HG03060 (cell line): ENCODE results near the gene LRCH1.

Source experiments
- ATAC-seq: cut with Tn5 transposase; IDR thresholded peaks from one replicate; pipeline ENCODE4 v1.9.1; 2021; ENCODE audit warnings: low read depth, moderate number of reproducible peaks; ENCODE audit not compliant: unreplicated experiment

LRCH1 gene

DNA sequence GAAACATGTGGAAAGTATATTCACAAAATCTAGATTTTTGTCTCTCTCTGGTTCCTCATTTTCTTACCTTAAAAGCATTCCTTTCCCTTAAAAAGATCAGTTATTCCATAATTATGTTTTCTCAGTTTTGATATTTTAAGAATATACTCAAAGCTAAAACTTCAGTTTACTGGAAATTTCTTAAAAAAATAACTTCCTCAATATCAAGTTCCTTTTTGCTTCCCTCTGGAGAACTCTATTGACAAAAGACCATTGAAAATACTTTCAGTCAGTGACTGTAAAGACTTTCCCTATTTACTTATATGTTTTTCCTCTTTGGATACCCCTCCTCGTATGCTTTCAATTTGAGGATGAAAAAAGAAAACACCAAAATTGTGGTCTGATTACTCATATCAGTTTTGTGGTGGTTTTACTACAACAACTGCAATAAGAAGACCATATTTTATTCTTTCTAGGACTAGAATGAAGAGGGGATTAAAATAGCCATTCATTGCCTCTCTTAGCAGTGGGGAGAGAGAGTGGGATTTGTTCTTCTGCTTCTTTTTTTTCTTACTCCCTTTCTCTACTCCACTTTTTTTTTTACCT, 130.8 kb downstream of the LRCH1 start:
- no peak for ATAC-seq

DNA sequence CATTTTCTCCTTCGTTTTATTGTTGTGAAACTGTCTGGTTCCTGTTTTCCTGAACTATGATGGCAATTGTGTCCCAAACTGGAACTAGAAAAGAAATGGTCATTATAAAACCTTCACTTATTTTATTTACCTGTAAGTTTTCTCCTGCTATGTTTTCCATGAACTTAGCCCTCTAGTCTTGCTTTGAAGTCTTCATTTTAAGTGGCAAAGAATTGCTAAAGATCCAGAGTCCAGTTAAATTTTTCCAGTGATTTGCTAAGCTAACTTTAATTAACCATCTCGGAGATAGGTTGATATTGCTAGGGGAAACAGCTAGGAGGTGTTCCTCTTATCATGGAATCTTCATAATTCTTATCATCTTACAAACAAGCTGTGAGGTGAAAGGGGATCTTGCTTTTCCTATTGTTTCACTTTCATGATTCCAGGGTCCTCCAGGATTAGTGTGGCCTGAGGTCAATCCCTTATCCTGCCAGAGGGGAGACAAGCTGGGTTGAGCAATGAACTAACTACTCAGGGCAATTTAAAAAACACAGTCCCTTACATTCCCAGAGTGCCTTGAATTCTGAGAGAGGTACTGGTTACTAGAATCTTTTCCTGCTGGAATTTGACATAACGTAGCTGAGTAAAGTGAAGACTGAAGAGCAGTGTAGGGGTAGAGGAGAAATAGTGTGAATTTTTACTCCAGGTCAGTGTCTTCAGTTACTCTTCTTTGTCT, 131.5 kb downstream of the LRCH1 start:
- no peak for ATAC-seq

DNA sequence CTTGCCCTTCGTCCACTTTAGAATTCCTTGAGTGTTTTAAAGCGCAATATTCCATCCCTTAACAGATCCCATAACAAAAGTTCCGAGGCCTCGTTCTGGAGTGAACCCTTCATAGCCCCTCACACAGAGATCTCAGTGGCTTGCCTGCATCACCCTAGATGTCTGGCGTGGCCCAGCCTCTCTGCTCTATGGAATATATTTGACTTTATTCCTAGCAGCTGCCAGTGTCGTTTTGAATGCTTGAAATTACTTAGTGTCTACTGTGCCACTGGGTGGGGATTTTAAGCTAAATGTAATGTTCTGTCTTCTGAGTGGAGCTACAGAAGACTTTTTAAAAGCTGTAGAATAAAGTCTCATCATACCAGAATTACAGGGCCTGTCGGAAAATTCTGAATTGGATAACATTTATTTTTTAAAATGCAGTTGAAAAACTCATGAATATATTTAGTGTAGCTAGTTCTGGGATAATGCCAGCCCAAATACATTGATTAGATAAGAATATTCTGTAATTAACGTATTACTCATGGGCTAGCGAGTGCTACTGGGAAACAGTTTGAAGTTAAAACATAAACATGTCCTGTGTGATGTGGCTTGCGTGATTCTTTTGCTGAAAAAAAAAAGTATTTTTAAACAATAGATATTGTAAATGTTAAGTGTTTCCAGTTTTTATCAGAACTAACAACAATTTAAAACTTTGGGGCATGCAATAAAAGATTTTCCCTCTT, 132.2 kb downstream of the LRCH1 start:
- ATAC-seq = no peak

DNA sequence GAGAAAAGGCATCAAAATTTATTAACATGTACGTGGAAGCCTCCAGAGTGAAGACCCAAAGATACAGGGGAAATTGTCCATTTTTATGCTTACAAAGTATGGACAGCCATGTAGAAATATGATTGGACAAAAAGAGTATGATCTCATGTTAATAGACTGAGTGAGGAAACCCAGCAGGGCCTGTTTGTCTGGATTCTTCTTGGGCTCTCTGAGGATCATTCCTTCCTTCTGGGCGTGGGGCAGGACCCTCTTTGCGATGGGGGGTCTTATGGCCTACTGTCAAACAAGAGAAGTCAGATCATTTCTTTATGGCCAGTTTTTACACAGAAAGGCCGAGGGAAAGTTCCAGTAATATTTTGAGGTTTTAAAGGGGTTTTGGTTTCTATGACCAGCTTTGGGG, 133.2 kb downstream of the LRCH1 start:
- no peak for ATAC-seq

DNA sequence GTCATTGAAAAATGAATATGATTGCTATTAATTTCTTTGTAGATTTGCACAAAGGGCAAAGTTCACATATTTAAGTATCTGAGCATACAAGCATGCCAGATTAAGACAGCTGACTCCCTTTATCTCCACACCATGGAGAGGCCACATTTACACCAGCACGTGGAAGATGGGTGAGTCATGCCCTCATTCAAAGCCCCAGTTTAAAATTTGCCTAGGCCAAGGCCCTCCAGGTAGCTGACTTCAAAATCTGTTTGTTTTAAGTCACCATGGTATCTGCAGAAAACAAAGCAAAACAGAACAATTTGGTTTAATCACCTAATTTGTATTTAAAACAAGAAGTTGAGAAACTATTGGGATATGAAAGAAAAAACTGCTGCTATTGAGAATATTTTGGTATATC, 134.8 kb downstream of the LRCH1 start:
- ATAC-seq = peak; percentile 53

DNA sequence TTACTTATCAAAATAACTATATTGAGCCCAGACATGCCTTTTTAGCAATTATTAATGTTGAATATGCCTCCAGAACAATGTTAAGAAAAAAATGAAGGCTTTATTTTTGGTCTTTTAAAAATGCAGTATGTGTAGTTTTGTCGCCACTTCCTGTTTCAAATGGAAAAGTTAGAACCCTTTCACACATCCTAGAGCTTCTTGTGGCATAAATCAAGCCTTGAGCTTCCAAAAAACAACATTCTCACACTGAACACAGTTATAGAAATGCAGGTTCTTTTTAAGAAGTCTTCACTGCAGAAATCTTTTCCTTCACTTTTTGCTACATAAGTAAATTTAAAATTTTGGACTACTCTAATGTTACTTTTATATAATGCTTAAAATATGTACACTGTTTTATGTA, 135.3 kb downstream of the LRCH1 start:
- no peak for ATAC-seq

DNA sequence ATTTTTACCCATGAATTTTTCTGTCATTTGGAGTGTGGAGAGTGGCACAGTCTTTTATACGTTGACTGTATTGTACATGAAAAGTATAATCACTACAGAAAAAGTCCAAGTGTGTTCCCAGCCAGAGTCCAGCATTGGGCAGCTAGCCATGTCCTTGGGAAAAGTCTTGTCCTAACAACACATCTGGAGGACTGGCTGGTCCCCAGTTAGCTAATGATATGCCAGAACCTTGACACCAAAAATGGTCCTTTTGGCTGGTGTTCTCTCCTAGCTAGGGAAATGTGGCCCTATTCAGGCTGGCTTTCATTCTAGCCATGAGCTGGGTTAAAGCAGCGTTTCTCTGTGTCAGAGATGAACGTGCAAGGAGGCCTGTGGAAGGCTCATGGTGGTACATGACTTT, 145.0 kb downstream of the LRCH1 start:
- no peak for ATAC-seq

DNA sequence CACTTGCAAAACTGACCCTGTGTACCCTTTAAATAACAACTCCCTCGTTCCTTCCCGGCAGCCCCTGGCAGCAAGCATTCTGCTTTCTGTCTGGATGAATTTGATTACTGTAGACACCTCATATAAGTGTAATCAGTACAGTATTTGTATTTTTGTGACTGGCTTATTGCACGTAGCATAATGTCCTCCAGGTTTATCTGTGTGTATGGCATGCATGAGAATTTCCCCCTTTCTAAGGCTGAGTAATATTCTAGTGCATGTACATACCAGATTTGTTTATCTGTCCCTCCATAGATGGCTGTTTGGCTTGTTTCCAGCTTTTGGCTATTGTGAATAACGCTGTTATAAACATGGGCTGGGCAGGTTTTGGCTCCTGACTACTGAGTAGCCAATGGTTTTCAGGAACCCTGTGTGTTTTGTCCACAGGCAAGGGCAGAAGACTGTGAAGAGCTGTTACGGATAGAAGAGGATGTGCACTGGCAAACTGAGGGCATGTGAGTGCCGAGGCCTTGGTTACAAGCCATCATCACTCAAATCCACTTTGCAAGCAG, 146.0 kb downstream of the LRCH1 start:
- ATAC-seq = no peak

DNA sequence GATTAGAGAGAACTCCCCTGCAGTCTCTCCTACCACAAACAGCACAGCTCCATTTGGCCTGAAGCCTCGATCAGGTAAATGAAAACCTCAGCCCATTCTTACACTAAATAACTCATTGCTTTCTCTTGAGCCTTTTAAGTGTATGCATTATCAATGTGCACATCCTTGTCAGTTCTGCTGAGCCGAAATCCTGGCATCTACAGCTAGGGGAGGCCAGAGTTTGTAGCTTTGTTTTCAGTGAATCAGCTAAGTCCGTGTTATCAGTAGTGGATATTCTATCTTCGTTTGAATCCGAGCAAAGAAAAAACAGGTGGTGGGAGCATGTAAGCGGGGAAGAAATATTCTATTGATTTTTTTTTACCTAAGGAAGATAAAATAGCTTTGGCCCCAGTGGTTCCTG, 159.6 kb downstream of the LRCH1 start:
- no peak for ATAC-seq

DNA sequence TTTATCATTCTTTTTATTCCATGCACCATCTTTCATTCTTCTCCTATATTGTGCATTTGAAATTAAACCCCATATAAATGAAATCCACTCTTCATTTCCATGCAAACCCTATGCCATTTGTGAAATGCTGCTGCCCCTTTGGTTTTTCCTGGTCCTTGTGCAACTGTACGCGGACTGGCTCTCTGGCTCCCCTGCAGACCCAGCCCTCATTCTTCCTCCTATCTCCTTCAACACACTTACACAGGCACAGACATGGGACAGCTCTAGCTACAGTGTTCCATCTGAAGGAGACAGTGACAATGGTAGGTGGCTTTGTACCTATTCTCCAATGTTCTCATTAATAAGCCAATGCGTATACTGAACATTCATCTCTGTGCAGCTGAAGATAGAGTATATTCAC, 162.4 kb downstream of the LRCH1 start:
- ATAC-seq = no peak

DNA sequence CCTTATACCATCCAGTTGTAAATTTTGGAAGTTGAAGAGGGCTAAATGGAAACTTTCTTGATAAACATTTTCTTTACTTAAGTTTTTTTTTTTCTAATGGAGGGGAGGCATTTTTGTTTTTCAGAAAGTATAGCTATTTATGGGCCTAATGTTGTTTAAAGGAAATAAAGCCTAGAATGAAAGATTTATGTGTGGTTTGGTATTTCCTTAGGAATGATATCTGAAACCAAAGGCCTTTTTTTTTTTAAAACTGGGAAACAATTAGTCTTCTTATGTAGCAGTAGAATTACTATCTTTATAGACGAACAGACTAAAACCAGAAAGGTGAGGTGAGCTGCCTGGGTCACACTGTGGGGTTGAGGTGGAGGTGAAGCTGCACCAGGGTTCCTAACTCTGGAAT, 163.9 kb downstream of the LRCH1 start:
- ATAC-seq = no peak

DNA sequence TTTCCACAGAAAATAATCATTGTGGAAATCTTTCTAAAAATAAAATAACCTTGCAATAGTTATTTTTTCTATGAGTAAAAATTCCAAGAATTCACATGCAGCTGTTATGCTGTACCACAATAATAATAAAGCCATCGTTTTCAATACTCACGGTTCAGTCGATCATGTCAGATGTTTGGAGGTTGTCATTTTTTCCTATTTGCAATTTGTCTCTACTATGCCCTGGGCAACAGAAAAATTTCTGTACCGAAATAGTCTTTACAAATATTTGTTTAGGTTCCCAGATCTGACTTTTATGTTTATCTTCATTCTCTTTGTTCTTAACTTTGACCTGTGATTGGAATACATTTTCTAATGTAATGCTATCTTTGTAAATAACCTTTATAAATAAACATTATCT, 164.3 kb downstream of the LRCH1 start:
- ATAC-seq = no peak

DNA sequence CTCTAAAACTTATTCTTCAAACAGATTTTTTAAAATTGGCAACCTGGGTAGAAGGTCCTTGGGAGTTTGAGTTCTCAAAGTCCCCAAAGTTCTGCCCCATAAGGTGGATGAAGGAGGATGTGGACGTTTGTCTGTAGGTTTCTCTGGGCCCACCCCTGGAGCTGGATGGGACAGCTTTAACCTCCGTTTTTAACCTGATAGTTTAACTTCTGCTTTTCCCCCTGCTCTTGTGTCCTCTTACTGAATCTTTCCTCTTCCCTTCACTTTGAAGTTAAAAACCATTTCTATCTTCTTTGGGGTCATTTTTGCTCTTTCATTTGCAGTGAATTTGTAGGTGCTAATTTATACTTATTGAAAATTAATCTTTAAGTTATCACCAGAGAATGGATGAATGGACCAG, 164.9 kb downstream of the LRCH1 start:
- no peak for ATAC-seq

DNA sequence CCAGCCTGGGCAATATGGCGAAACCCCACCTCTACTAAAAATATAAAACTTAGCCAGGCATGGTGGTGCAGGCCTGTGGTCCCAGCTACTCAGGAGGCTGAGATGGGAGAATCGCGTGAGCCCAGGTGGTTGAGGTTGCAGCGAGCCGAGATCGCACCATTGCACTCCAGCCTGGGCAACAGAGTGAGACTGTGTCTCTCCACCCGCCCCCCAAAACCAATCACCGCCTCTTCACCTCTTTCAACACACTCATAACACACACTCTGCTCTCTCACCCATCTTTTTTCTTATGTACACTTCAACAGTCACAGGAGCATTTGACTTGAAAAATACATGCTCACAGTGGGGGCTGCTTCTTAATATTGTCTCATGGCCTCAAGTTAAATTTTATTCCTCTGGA, 167.2 kb downstream of the LRCH1 start:
- ATAC-seq = no peak

DNA sequence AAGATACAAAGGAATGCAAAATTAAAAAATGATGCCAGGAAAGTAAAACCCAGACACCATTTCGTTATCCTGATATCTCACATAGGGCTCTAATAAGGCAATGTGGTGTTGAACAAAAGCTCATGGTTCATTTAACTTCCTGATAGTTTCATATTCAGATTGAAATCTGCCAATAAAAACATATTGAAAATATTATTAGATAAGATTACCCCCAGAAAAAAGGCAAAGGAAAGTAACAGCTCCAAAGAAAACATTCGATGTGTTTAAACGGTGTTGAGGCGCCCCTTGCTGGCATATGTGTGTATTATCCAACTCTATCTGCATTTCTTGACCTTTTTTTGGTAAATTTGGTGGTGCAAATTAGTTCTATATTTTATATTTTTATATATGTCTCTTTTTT, 168.1 kb downstream of the LRCH1 start:
- ATAC-seq = no peak

DNA sequence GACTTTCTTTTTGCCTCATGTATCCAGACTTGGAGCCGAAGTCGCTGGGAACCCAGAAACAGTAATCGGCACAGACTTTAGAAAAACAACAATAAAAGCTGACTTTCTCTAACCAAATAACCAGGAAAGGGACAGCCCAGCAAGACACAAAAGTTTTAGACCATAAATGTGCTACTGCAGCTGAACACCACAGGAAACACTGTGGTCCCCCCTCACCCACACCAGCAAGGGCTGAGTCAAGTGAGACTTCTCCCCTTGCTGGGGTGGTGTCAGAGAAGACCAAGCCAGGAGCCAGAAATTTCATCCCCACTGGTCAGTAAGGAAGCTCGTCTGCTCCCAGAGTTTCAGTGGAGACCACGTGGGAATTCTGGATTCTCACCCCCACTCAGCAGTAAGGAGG, 173.4 kb downstream of the LRCH1 start:
- no peak for ATAC-seq

DNA sequence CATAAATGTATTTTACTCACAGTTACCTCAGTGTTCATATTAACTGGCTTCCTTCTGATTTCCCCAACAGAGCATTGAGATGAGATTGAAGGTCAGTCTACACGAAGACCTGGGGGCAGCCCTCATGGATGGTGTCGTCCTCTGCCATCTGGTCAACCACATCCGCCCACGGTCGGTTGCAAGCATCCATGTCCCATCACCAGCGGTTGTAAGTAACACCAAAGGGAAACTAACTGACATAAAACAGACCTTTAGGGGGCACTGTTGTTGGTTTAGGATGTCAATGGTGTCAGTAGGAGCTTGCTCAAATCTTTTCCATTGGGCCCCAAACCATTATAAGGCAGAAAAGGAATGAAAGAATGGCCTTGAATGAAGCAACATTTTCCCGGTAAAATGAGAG, 175.8 kb downstream of the LRCH1 start:
- ATAC-seq = no peak

DNA sequence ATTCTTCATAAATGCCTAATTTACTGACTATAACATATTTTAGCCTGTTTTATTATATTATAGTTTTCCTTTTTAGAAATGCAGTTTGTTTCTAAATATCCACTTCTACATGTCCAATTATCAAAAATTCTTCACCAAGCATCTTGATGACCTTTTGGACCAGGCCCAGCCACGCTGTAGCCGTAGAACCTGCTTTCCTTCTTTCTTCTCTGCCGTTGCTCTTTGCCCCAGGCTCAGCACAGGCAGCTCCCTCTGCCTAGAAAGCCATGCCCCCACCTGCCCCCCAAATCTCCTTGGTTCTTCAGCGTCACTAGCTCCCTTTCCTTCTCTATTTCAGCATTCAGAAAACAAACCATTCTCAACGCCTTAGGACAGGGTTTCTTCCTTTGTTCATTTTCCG, 178.6 kb downstream of the LRCH1 start:
- no peak for ATAC-seq

DNA sequence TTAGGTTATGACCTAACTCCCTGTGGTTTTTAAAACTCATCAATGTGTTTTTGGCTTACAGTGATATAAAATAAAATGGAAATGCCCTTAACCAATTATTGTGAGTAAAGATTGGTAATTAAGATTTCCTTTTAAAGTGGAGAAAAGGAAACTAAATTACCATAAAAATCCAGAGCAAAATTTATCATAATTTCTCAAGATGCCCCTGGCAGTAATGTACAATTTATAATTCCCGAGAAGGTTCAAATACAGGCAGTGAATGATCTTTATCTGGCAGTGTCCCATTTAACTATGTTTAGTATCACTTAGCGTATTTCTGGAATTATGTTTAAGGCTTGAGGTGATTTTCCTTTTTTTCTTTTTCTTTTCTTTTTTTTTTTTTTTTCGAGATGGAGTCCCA, 182.5 kb downstream of the LRCH1 start:
- no peak for ATAC-seq

DNA sequence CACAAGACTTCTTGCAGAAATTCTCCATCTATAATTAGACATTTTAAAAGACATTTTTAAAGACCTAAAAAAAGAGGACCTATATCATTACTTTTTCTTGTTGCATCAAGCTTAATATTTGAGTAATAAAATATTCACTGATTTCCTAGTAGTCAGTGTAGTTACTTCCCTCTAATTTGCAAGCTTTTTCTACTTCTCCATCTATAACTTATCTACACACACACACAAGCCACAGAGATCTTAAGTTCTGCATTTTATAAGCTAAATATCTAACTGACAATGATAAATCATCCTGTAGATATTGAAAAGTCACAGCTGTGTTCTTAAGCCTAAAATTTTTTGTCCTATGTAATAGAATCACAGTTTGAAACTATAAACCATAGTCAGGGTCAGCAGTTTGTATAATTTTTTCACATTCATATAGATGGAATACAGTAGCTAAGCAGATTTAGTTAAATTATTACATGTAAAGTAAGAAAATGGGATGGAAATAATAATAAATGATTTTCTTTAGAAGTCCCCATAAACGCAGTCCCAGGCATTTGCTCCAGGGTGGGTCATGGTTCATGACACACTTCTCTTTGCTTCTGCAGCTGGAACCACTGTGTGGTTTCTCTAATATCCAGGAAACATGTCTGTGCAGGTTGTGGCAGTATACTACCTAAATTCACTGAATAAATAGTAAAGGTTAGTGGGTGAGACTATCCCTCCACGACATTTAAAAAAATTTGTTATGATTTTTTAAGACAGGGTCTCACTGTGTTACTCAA, 183.8 kb downstream of the LRCH1 start:
- ATAC-seq = no peak

DNA sequence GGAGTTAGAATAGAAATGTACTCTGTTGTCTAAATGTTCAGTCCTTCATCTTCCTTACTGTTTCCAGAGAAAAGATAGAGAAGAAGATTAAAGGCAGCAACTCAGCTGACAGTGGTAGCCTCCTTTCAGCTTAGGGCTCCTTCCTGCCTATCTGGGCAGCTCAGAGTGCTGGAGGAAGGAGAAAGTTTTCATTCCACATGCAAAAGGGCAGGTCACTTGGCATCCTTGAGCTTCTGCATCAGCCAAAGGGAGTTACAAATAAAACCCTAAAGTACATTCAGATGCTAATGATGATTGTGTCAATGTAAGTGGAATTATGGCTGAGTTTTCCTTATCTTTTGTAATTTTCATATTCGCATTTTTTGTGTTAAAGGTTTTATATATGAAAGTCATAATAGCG, 185.1 kb downstream of the LRCH1 start:
- ATAC-seq = no peak
